H7 (cell line): Measurements from ENCODE around the gene KCNH1. TPM values are rescaled to one million over a fixed set of nuclear protein-coding genes. Genes with fewer than 3 reads are reported as not detected.

Experiments
- DNase-seq: peaks from one replicate; pipeline ENCODE4 v3.0.0; 2012
- H3K27me3 ChIP-seq: 2 replicates; pipeline ENCODE4 v1.6.0; 2011; ENCODE audit warnings: mild to moderate bottlenecking, low read length; ENCODE audit not compliant: control insufficient read depth, insufficient read depth
- H3K36me3 ChIP-seq: replicated peaks from 2 replicates; pipeline ENCODE4 v1.5.1; 2011; ENCODE audit warnings: low read length; ENCODE audit not compliant: control insufficient read depth, insufficient read depth
- H3K4me3 ChIP-seq: 2 replicates; pipeline ENCODE4 v1.5.1; 2011; ENCODE audit warnings: low read depth, mild to moderate bottlenecking, control low read depth, low read length, moderate library complexity; ENCODE audit not compliant: insufficient read depth
- total RNA-seq: library from RNA; depleted of rRNA; stranded (reverse); fragments of >200 nt; shearing (Covaris generic); gene quantifications from 2 replicates; pipeline ENCODE4 v1.2.3, GENCODE V29; 2014; rRNA removed

KCNH1 gene
- total RNA-seq, result 0.07 TPM in 1 of 2 replicates, not detected in the other

DNA sequence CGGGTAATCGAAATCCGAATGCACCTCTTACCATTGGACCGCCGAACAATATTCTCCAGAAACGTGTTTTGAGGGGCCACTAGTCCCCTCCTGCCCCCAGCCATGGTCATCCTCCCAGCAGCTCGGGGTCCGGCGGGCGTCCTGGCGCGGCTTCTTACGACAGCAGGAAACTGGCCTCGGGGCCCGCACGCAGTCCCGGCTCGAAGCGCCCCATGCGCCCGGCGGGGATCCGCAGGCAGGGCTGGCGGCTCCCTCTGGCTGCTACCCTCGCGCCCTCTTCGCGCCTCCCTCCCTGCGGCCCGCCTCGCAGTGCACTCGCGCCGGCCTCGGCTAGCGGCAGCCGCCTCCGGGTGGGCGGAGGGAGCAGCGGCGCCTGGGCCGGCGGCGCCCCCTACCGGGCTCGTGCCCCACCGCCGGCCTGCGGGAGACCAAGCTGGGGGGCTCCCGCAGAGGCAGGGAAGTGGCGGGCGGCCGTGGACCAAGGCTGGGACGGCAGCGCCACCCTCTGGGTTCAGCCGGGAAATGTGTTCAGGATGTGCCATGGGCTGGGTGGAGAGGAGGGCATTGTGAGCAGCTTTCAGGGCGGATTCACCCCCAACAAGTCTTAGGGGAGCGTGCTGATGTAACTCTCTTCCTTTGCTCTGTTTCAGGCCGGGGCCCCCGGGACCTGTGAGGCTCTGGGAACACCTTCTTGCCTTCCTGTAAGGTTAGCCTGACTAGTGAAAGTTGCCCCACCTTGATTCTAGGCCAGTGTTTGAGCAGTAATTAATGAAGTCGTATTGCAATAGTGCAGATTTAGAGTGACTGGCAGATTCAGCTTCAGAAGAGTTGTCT, at the start of gene KCNH1:
TSS of gene KCNH1 (minus strand) at position 313 of the 834 bp plus-strand sequence. CDS start at position 110, 203 bp downstream.
- Histone ChIP-seq H3K27me3 (peaks cover 22% of the 10 kb centered on the region), H3K36me3 (no peaks in the 10 kb centered on the region)

GRCh38 chr1:211182746-211183145, 48.8 kb upstream of the KCNH1 start:
- Histone ChIP-seq H3K4me3 (no peak overlapping the region), H3K36me3 (no peaks in the 10 kb centered on the region), H3K27me3 (no peaks in the 10 kb centered on the region)
- no peak for DNase-seq

More for the DNA sequence above, at the start of gene KCNH1:
- DNase-seq, result peak; percentile 94
- peak within 1 kb of the TSS; percentile 49 for H3K4me3 ChIP-seq

DNA sequence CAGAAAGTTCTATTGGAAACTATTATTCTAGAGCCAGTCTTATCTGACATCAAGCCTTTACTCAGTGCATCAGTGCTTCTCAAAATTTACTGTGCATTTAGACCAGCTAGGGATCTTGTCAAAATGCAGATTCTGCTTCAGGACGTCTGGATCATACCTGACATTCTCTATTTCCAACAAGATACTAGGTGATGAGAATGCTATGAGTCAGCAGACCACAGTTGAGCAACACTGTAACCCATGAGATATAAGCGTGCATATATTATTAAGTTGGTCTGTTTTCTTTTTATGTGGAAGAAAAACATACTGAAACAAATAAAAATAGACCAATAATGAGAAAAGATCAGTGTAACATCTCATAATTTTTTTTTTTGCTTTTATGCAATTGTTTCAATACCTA, 40.4 kb upstream of the KCNH1 start:
- no peak for DNase-seq
- H3K27me3 ChIP-seq, result no peaks in the 10 kb centered on the region
- H3K4me3 ChIP-seq, result no peak overlapping the region
- H3K36me3 ChIP-seq, result no peaks in the 10 kb centered on the region

GRCh38 chr1:211172657-211173056, 38.7 kb upstream of the KCNH1 start:
- no peaks in the 10 kb centered on the region for H3K27me3 ChIP-seq
- DNase-seq, result no peak
- no peak overlapping the region for H3K4me3 ChIP-seq
- H3K36me3 ChIP-seq, result no peaks in the 10 kb centered on the region

- Histone ChIP-seq H3K36me3 (no peaks in the 10 kb centered on the region), H3K4me3 (no peak overlapping the region), H3K27me3 (no peaks in the 10 kb centered on the region)
- DNase-seq, result no peak
These were observed 35.4 kb upstream of the KCNH1 start for GRCh38 chr1:211169353-211169752.

GRCh38 chr1:211158866-211159265, 24.9 kb upstream of the KCNH1 start:
- Histone ChIP-seq H3K4me3 (no peak overlapping the region), H3K27me3 (no peaks in the 10 kb centered on the region), H3K36me3 (no peaks in the 10 kb centered on the region)
- DNase-seq, result no peak

DNA sequence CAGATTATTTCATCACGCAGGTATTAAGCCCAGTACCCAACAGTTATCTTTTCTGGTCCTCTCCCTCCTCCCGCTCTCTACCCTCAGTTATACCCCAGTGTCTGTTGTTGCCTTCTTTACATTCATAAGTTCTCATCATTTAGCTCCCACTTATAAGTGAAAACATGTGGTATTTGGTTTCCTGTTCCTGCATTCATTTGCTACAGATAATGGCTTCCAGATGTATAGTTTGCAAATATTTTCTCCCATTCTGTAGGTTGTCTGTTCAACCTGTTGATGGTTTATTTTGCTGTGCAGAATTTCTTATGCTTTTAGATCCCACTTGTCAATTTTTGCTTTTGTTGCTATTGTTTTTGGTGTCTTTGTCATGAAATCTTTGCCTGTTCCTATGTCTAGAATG, 21.1 kb upstream of the KCNH1 start:
- Histone ChIP-seq H3K4me3 (no peak overlapping the region), H3K27me3 (no peaks in the 10 kb centered on the region), H3K36me3 (no peaks in the 10 kb centered on the region)
- DNase-seq, result no peak

DNA sequence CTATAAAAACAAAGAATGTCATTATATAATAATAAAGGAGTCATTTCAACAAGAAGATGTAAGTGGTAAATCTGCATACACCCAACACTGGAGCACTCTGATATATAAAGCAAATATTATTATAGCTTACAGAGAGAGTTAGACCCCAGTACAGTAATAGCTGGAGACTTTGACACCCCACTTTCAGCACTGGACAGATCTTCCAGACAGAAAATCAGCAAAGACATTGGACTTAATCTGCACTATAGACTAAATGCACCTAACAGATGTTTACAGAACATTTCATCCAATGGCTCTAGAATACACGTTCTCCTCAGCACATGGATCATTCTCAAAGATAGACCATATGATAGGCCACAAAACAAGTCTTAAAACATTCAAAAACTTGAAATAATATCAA, 20.0 kb upstream of the KCNH1 start:
- Histone ChIP-seq H3K27me3 (no peaks in the 10 kb centered on the region), H3K4me3 (no peak overlapping the region), H3K36me3 (no peaks in the 10 kb centered on the region)
- DNase-seq, result no peak

- DNase-seq, result no peak
- H3K27me3 ChIP-seq, result no peaks in the 10 kb centered on the region
- H3K4me3 ChIP-seq, result no peak overlapping the region
These were observed 14.4 kb upstream of the KCNH1 start for GRCh38 chr1:211148366-211148765.

GRCh38 chr1:211145944-211146343, 12.0 kb upstream of the KCNH1 start:
- Histone ChIP-seq H3K36me3 (no peaks in the 10 kb centered on the region), H3K4me3 (no peak overlapping the region)
- no peak for DNase-seq

More at GRCh38 chr1:211148366-211148765, 14.4 kb upstream of the KCNH1 start:
- H3K36me3 ChIP-seq, result no peaks in the 10 kb centered on the region

DNA sequence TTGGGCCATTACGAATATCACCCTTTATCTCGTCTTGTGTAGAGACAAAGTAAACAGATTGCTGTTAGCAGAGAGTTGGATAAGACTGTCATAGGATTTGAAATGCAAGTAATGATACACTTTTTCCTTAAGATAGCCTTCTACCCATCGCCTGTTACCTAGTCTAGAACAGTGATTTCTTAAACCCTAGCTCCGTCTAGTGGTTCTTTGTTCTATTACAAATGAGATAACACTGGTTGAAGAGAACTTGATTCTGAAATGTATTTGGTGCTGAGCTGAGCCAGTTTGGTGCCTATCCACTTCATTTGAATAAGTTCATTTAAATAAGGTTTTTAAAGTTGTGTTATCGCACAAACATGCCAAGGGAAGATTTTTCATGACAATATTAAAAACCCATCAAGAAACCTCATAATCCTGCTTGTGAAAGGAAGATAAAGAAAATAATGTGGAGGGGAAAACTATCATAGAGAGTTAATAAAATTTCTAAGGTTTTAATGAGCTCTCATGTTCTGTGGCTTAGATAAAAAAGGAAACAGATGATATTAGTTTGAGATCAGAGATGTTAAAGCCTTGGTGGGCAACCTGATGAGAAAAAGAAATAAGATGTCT, 1.5 kb upstream of the KCNH1 start:
- no peak overlapping the region for H3K4me3 ChIP-seq
- DNase-seq, result peak; percentile 42
- peaks cover 22% of the 10 kb centered on the region for H3K27me3 ChIP-seq
- no peaks in the 10 kb centered on the region for H3K36me3 ChIP-seq

More at GRCh38 chr1:211145944-211146343, 12.0 kb upstream of the KCNH1 start:
- no peaks in the 10 kb centered on the region for H3K27me3 ChIP-seq

GRCh38 chr1:211133393-211133835, 534 bp downstream of the KCNH1 start:
- peak; percentile 72 for DNase-seq
- Histone ChIP-seq H3K36me3 (no peaks in the 10 kb centered on the region), H3K27me3 (peaks cover 22% of the 10 kb centered on the region), H3K4me3 (peak overlapping the region; percentile 49)

DNA sequence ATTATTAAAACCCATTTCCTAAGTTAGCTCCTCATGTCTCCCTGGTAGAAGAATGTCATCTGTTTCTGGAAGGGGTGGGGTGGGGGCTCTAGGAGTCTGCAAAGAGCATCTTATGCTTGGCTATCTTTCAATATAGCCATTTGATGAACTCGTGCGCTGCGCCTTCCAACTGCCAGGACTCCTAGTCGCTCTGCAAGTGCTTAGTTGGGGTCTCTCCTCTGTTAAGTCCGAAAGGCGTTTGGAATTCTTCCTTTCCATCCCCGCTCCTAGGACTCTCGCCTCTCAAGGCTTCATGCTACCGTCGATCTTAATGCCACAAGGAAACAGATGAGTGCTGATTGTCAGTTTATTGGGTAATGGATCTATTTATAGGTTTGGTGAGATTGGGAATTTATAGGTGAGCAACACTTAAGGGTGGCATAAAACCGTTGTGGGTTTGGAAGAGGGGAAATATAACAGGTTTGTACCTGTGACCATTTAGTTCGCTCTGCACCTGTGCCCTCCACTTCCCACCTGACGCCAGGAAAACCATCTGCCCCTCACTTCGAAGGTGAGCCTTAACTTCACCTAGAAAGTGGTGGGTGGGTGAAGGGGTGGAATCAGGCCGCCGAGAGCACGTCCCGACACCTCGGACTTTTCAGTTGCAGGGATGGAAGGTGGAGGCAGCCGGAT, 1.1 kb downstream of the KCNH1 start:
- H3K36me3 ChIP-seq, result no peaks in the 10 kb centered on the region
- no peak for DNase-seq
- peaks cover 22% of the 10 kb centered on the region for H3K27me3 ChIP-seq
- peak overlapping the region; percentile 49 for H3K4me3 ChIP-seq

GRCh38 chr1:211129776-211130175, 4.2 kb downstream of the KCNH1 start:
- no peak overlapping the region for H3K4me3 ChIP-seq
- no peaks in the 10 kb centered on the region for H3K36me3 ChIP-seq
- peaks cover 22% of the 10 kb centered on the region for H3K27me3 ChIP-seq
- DNase-seq, result no peak
